Measurements from ENCODE around the gene STX17. TPM values are rescaled to one million over a fixed set of nuclear protein-coding genes. Genes with fewer than 3 reads are reported as not detected.

STX17 gene
- total RNA-seq, 1 experiment from 2014 or later: 11.5 TPM

- POLR2A ChIA-PET: no interaction called here
- no peaks in the 10 kb centered on the region for H3K36me3 ChIP-seq (ENCODE audit: control insufficient read depth, insufficient read depth, low read length)
Observed at GRCh38 chr9:100012279-100012678, 105.8 kb downstream of the STX17 start.

GRCh38 chr9:100013573-100013972, 107.1 kb downstream of the STX17 start:
- Histone ChIP-seq H3K4me3 (ENCODE audit: low read depth in 2 of 2, low read length in 2 of 2) (no peak overlapping the region), H3K27me3 (ENCODE audit: control insufficient read depth, insufficient read depth, low read length) (no peaks in the 10 kb centered on the region), H3K4me1 (ENCODE audit: control insufficient read depth, insufficient read depth, low read length) (no peaks in the 10 kb centered on the region), H3K36me3 (ENCODE audit: control insufficient read depth, insufficient read depth, low read length) (no peaks in the 10 kb centered on the region), H3K27ac (ENCODE audit: low read length) (no peak overlapping the region), H3K9me3 (ENCODE audit: control insufficient read depth, insufficient read depth, low read depth, low read length) (no peaks in the 10 kb centered on the region)
- in situ Hi-C loops (cut with HindIII; ENCODE audit: low pct_unique_long_range_greater_than_20kb, low sequenced_read_pairs): no loop called here
- no peak for ATAC-seq
- intact Hi-C loops (cut with micrococcal nuclease; ENCODE audit: unreplicated experiment): loop anchor here (5.0 to 10.0 kb wide), 3 partner anchors 191 to 851 kb away; partner anchors contain the start of gene NR4A3
- no peak for DNase-seq (ENCODE audit: low read depth, low spot score)
- no peak for TF ChIP-seq SIN3A (IDR thresholded peaks at IDR 0.05; ENCODE audit: borderline replicate concordance, insufficient read depth, low read depth, low read length)
- TF ChIP-seq TCF7L2 (IDR thresholded peaks at IDR 0.05; ENCODE audit: low read depth, low read length): no peak
- no peak for TF ChIP-seq REST (IDR thresholded peaks at IDR 0.05; ENCODE audit: insufficient read depth in 1 of 2, low read depth in 2 of 2, low read length in 1 of 2)
- TF ChIP-seq POLR2AphosphoS5 (IDR thresholded peaks at IDR 0.05; ENCODE audit: low read depth, low read length): no peak
- TF ChIP-seq, protein P1, sequence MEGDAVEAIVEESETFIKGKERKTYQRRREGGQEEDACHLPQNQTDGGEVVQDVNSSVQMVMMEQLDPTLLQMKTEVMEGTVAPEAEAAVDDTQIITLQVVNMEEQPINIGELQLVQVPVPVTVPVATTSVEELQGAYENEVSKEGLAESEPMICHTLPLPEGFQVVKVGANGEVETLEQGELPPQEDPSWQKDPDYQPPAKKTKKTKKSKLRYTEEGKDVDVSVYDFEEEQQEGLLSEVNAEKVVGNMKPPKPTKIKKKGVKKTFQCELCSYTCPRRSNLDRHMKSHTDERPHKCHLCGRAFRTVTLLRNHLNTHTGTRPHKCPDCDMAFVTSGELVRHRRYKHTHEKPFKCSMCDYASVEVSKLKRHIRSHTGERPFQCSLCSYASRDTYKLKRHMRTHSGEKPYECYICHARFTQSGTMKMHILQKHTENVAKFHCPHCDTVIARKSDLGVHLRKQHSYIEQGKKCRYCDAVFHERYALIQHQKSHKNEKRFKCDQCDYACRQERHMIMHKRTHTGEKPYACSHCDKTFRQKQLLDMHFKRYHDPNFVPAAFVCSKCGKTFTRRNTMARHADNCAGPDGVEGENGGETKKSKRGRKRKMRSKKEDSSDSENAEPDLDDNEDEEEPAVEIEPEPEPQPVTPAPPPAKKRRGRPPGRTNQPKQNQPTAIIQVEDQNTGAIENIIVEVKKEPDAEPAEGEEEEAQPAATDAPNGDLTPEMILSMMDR (IDR thresholded peaks at IDR 0.05): no peak
- POLR2A ChIA-PET: no interaction called here
- no TSS peak for BruUV-seq (replicated peaks)
- CTCF ChIA-PET: no interaction called here

More at GRCh38 chr9:100012279-100012678, 105.8 kb downstream of the STX17 start:
- no TSS peak for BruUV-seq (replicated peaks)
- TF ChIP-seq POLR2AphosphoS5 (IDR thresholded peaks at IDR 0.05; ENCODE audit: low read depth, low read length) (no peak), SIN3A (IDR thresholded peaks at IDR 0.05; ENCODE audit: borderline replicate concordance, insufficient read depth, low read depth, low read length) (no peak), REST (IDR thresholded peaks at IDR 0.05; ENCODE audit: insufficient read depth in 1 of 2, low read depth in 2 of 2, low read length in 1 of 2) (no peak), TCF7L2 (IDR thresholded peaks at IDR 0.05; ENCODE audit: low read depth, low read length) (no peak)
- TF ChIP-seq, protein P1 (IDR thresholded peaks at IDR 0.05): no peak
- in situ Hi-C loops (cut with HindIII; ENCODE audit: low pct_unique_long_range_greater_than_20kb, low sequenced_read_pairs): no loop called here
- intact Hi-C loops (cut with micrococcal nuclease; ENCODE audit: unreplicated experiment): loop anchor here (5.0 to 10.0 kb wide), 3 partner anchors 190 to 850 kb away; partner anchors contain the start of gene NR4A3
- H3K4me1 ChIP-seq (ENCODE audit: control insufficient read depth, insufficient read depth, low read length): no peaks in the 10 kb centered on the region
- no peak overlapping the region for H3K4me3 ChIP-seq (ENCODE audit: low read depth in 2 of 2, low read length in 2 of 2)
- no peak overlapping the region for H3K27ac ChIP-seq (ENCODE audit: low read length)
- H3K9me3 ChIP-seq (ENCODE audit: control insufficient read depth, insufficient read depth, low read depth, low read length): no peaks in the 10 kb centered on the region
- ATAC-seq (no peak), DNase-seq (ENCODE audit: low read depth, low spot score) (no peak)
- no peaks in the 10 kb centered on the region for H3K27me3 ChIP-seq (ENCODE audit: control insufficient read depth, insufficient read depth, low read length)
- CTCF ChIA-PET: no interaction called here
